HG02852 (cell line): ENCODE measurements around the gene GGA3.
"Not testable (repeated sequence)": the region's sequence is repeated elsewhere in the genome, so short reads cannot be mapped to it uniquely, and the experiment has no call there.

ENCODE experiments used
- ATAC-seq: cut with Tn5 transposase; IDR thresholded peaks from one replicate; pipeline ENCODE4 v1.9.1; 2021; ENCODE audit warnings: mild to moderate bottlenecking, moderate library complexity; ENCODE audit not compliant: unreplicated experiment

The GGA3 gene

DNA sequence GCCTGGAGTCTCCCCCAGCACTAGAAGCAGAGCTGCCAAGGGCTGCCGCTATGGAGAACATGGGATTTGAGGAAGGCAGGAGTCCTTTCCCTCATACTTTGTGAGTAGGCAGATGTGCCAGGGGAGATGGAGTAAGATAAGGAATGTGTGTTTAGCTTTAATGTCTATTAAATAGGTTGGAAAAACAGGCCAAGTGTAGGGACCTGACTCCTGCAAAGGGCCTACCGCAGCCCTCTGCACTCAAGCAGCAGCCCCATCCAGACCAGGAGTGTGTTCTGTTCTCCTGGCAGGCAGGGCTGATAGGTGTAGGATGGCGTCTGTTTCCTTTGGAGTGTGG lies 11.4 kb upstream of the GGA3 start:
- no peak for ATAC-seq

DNA sequence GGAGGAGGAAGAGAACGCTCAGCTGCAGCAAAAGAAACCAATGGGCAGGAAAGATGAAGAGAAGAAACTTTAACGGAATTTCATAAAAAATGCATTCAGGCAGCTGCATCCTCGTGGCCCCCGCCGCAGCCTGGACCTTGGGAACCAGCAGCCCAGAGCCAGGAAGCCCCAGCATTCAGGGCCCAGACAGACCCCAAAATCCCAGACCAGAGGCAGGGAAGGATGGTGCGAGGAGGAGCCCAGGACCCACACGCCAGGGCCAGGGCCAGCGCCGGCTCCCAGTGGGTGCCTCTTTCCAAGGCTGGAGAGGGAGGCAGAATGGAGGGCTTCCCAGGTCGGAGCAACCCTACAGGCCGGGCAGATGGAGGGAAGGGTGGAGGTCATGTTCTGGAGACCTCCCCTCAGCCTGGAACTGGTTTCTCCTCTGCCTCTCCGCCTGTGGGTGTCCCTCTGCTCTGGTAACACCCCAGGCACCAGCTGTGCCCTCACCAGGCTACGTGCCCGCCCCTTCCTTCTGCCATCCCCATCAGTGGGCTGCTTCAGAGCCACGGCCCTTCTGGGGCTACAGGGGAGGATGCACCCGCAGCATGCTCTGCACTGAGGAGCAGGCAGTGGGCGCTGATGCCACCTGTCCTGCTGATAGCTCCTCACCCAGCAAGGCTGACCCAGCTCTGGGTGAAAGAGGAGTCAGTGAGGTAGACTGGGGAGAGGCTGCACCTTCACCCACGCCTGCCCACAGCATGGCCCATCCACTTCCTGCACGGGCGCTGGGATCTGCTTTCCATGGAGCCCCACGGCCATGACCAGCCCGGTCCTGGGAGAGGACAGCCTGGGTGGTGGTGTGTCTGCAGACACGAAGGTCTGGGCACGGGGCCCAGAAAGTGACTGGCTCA lies 10.8 kb upstream of the GGA3 start:
- ATAC-seq: no peak

DNA sequence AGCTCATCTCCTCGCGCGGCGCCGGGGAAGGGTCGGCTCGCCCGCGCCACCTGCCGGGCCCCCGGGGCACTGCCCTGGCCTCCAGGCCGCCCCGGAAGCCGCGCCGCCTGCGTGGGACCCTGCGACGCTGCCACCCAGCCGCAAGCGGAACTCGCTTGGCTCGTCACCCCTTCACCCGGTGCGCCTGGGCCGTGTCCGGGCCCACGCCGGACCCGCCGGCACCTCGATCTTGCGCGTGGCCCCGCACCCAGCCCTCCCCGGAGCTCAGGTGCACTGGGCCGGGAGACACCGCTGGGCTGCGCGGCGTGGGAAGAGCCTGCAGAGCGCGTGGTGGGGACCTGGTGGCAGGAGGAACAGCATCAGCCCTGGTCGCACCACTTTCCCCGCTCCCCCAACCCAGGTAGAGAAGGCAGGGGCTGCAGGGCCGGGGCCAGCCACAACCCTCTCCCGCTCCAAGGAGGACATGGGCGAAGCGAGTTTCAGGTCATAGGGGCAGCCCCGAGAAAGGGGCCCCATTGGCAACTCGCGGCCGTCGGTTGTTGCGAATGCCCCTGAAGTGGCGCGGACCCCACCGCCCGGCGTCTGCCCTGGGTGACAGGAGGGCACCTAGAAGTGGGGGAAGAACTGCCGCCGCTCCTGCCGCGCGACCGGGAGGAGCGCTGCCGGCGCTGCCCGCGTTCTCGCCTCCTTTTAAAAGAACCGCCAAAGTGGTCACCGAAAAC lies 10.0 kb upstream of the GGA3 start:
- peak; percentile 64 for ATAC-seq

DNA sequence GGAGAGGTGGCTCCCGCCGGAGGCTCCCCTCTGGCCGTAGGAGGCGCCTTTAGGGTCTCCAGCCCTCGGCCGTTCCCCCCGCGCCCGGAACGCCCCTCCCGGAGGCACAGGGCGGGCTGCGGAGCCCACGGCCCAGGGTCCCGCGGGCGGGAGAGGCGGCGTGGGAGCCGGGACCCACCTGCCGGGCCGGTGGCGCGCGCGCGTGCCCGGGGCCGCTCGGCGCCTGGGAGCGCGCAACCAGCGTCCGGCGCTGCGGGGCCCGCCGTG lies 9.5 kb upstream of the GGA3 start, which contains the start of gene MIF4GD:
TSS of gene MIF4GD (minus strand) at position 266 of the 267 bp plus-strand sequence. CDS start 1,036 bp downstream, outside the sequence.
- ATAC-seq: peak; percentile 12

DNA sequence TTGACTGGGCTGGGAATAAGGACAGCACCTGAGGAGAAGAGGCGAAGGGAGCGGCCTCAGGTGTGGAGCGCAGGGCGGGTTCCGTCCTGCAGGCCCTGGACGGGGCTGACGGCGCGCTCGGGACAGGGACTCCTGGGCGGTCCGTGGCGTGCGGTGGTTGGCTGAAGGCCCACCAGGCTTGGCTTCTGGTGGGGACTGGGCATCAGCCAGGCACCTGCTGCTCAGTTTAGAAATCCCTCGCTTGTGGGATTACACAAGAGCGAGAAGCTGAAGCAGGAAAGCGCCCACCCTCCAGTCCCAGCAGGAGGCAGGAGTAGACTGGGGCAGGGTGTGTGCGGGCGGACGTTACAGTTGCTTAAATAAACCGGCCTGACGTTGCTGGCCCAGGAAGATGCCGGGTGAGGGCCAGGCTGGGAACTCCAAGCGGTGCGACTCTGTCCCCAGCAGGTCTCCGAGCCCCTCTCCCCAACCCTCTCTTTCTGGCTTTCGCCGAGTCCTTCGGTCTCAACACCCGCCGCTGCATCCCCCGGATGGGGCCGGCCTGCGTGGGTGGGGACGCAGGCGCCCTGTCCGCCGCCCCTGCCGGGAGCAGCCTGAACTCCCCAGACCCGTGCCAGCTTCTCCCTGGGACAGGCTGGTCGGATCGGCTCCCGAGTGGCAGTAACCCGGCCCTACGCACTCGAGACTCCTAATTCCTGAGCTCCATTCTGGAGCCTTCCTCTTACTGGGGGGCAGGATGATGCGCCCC lies 9.0 kb upstream of the GGA3 start:
- ATAC-seq: peak; percentile 41

DNA sequence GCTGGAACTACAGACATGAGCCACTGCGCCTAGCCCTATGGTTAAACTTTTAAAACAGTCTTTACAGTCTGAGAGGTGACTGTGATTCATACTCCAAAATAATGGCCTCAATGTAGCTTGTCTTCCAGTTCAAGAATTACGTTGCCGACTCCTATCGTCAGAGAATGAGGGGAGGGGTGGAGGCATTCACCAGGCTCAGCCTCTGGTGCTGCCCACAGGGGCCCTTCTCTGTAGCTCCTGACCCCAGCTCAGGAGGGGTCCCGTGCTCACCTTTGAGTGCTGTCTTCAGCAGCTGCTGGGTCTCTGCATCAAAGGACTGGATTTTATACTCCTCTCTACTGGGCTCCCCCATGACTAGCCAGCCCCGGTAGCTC lies 8.4 kb upstream of the GGA3 start:
- ATAC-seq: no peak

DNA sequence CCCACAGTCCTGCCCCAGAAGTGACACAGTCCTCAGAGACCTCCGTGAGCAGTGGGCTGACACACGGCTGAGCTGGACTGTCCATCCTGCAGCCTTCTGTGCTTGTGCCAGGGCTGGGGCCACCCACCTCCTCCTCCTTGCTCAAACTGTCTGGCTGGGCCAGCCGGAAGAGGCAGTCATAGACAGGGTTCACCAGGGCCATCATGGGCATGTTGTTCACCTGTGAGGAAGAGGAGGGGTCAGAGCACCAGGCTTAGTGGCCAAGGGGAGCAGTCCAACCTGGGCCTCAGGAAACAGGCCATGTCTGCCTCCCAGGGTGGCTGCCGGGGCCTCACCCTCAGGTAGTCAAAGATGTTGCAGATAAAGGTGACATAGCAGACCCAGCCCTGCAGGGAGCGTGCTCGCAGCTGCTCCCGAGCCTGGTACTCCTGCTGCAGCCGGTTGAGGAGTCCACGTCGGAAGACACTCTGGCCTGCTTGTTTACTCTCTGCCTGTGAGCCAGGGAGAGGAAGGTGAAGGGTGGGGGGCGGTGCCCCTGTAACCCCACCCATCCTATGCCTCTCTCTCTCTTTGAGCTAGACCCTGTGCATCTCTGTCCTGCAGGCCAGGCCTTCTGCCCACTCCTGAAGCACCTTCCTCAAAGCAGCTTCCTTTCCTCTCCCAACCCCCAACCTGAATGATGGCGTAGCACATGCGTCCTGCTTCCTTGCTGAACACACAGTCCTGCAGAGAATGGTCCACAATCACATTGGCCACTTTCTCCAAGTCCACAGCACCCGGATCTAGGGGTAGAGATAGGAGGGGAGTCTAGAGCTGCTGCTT lies 6.2 kb upstream of the GGA3 start:
- ATAC-seq: no peak

DNA sequence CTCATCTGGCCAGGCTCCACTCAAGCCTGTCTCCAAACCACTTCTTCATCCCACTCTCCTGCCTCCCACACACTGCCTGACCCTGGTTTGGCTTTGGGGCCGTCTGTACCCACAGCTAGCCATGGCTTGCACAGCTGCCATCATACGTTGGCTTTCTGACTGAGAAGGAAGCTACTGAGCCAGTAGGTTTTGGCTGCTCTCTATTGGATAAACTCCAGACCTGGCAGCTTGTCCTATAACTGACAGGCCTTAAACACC lies 5.7 kb upstream of the GGA3 start:
- no peak for ATAC-seq

DNA sequence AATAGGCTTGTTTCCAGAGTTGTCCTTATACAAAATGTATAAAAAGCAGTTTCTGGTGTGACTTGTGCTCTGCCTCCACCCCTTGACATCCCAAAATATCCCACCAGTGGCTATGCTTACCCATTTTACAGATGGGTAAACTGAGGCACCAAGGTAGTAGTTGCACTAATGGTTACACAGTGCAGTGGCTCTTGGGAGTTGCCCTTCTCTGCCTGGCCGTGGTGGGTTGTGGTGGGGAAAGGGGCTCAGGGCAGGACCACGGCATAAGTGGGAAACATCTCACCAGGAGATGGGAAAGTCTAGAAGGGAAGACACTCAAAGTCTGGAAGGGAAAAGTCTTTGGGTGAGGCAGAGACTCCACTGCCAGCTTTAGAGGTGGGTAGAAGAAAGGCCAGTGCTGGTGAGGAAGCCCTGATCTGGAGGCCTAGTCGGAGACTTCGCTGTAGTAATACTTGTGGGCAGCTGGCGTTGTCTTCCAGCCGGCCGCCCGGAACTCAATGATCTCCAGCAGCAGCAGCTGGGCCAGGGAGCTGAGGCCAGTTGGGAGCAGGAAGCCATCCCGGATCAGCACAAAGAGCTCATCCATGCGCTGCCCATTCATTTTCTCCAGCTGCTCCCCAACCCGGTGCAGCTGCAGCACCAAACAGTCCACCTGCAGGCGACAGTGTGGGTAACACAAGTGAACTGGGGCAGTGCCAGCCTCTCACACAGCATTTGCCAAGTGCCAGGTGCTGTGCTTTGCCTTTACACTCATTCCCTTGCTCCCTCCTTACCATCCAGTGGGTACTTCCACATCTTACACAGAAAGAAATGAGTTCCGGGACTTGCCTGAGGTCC lies 5.1 kb upstream of the GGA3 start:
- ATAC-seq: no peak

DNA sequence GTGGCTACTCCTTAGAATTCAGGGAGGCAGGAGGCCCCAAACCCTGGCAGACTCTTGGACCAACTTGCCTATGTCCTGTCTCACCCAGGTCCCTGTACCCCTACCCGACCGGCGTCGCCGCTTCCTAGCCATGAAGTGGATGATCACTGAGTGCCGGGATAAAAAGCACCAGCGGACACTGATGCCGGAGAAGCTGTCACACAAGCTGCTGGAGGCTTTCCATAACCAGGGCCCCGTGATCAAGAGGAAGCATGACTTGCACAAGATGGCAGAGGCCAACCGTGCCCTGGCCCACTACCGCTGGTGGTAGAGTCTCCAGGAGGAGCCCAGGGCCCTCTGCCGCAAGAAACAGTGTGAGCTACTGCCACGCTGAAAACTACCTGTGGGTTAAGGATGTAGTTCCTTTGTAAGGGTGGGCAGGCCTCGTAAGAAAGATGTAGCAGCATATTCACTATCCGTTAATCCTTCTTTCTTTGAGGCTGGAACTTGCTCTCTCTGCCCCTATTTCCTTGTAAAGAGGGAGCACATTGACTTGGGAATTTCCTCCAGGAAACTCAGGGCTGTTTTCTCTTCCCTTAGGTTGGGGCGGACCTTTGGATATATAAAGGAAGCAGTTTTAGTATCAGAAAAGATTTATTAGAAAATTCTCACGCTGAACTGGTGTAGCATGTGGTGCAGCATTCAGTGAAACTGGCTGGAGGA lies 4.4 kb upstream of the GGA3 start:
- ATAC-seq: no peak

DNA sequence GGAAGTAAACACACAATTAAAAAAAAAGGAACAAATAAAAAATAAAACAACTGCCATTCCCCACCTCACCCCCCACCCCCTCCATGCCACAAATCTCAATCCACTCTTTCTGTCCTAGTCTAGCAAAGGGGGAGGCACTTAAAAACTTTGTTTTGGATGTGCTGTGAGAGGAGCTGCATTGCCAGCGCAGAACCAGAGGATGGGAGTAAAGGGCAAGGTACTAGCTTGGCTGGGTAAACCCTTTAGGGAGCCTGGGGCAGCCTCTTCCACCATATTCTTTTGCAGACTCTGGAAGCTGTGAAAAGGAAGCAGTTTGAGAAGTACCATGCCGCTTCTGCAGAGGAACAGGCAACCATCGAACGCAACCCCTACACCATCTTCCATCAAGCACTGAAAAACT lies 1.6 kb upstream of the GGA3 start:
- ATAC-seq: no peak

DNA sequence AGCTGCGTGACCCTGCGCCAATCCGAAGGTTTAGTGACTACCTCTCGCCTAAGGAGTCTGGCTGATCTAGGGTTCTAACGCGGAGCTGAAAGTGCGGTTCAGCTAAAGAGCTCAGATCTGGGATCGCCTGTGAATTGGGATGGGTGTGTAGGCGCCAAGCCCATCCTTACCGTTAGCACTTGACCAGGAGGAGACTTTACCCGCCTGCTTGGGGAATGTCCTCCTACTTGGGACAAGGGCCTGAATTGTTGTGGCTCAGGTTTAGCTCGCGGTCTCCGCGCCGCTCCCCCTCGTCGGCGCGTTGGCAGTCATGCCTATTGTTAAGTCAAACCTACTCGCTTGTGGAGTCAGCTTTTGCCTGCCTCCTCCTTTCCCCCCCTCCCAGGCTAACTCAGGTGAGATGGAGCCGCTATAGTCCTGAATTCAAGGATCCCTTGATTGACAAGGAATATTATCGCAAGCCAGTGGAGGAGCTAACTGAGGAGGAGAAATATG lies 753 bp upstream of the GGA3 start:
- ATAC-seq: no peak

DNA sequence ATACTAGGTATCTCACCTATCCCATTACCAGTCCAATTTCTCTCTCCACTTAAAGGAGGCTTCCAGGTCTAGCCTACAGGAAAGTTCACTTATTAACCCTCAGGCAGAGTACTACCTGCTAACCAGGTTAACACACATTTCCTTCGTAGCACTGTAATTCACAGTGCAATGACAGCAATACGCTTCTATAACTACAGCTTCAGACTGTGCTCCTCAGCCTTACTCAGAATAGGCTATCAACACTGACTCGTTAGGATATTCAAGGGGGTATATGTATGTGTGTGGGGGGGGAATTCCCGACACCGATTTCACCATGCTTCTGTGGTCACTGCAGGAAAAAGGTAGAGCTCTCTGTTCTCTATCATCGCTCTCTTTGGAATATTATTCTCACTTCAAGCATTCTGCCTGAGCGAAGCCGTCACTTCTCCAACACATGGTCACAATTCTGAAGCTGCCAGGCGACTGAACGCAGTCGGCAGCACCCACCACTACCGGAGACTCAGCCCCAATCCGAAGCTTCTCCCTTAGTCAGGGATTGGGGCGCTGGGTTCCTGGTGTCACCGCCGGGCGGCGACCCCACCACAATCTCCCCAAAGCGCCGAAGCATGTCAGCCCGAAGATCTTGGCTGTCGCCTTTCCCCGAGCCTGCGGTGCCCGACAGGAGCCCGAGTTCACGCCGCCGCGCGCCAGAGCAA lies 618 bp downstream of the GGA3 start:
- peak; percentile 25 for ATAC-seq

DNA sequence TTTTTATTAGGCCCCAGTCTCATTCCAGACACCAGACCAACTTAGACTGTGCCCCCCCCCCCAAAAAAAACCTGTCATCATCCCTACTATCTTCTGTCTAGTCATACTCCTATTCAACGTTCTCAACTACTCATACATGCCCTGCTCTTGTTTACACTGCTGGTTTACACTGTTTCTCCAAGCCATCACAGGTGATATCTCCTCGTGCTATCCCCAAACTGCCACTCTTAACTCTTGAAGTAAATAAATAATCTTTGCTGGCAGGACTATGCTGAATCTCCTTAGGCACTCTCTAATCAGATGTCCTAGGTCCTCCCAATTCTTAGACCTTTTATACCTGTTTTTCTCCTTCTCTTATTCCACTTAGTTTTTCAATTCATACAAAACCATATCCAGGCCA lies 4.2 kb downstream of the GGA3 start:
- ATAC-seq: not testable (repeated sequence)

DNA sequence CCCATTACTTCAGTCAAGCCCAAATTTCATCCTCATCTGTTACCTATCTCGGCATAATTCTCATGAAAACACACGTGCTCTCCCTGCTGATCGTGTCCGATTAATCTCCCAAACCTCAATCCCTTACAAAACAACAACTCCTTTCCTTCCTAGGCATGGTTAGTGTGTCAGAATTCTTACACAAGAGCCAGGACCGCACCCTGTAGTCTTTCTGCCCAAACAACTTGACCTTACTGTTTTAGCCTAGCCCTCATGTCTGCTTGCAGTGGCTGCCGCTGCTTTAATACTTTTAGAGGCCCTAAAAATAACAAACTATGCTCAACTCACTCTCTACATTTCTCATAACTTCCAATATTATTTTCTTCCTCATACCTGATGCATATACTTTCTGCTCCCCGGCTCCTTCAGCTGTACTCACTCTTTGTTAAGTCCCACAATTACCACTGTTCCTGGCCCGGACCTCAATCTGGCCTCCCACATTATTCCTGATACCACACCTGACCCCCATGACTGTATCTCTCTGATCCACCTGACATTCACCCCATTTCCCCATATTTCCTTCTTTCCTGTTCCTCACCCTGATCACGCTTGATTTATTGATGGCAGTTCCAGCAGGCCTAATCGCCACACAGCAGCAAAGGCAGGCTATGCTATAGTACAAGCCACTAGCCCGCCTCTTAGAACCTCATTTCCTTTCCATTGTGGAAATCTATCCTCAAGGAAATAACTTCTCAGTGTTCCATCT lies 5.3 kb downstream of the GGA3 start:
- not testable (repeated sequence) for ATAC-seq

DNA sequence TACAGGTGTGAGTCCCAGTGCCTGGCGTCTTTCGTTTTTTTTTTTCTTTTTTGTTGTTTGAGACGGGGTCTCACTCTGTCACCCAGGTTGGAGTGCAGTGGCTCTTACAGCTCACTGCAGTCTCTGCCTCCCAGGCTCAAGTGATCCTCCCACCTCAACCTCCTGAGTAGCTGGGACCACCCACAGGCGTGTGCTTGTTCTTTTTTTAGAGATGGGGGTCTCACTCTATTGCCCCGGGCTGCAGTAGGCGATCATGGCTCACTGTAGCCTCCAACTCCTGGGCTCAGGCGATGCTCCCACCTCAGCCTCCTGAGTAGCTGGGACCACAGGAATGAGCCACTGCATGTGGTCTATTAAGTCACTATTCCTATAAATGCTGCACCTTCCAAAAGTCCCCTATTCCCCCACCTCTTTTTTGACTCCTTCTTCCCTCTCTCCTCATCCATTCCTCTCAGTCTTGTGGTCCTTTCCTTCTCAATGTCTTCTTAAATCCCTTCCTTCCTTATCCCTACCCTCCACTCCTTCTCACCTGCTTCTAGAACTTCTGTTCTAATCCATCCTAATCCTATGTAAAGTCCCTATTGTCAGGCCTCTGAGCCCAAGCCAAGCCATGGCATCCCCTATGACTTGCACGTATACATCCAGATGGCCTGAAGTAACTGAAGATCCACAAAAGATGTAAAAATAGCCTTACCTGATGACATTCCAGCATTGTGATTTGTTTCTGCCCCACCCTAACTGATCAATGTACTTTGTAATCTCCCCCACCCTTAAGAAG lies 9.2 kb downstream of the GGA3 start:
- no peak for ATAC-seq

DNA sequence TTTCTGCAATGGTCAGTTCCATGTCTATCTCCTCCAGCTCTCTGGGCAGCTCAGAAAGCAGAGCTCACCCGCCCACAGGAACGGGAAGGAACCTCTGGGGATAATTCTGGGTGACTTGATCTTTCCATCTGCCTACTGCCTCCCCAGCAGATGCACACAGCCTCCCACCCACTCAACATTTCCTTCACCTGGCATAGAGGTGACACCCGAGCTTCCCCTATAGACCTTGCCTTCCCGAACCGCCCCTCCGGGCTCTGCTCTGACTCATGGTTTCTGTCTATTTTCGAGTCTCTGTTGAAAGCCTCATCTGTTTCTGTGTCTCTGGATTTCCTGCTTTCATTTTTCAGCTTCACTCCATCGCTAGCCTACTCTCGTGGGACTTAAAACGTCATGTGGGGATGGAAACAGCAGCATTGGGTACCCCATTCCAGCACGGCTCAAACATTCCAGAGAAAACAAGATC lies 11.4 kb downstream of the GGA3 start:
- ATAC-seq: peak; percentile 93
